ENCODE results near the gene SORBS1.

GRCh38 chr10:95315509-95315908 lies 245.7 kb downstream of the SORBS1 start:
- TF ChIP-seq EGR1 (IDR thresholded peaks at IDR 0.05) (no peak), NFIC (IDR thresholded peaks at IDR 0.05) (no peak), EP300 (IDR thresholded peaks at IDR 0.05; ENCODE audit: borderline replicate concordance) (no peak), CEBPB (IDR thresholded peaks at IDR 0.05) (no peak), CREB1 (IDR thresholded peaks at IDR 0.05; ENCODE audit: low read depth) (no peak), RAD21 (IDR thresholded peaks at IDR 0.05; ENCODE audit: low read depth) (no peak), TCF12 (IDR thresholded peaks at IDR 0.05; ENCODE audit: low read depth) (no peak), TEAD4 (IDR thresholded peaks at IDR 0.05) (no peak), TAF1 (IDR thresholded peaks at IDR 0.05; ENCODE audit: low read depth) (no peak)

Data from Ishikawa (cell line).